ENCODE measurements around the gene NLGN4Y. TPM values are rescaled to one million over a fixed set of nuclear protein-coding genes. Genes with fewer than 3 reads are reported as not detected.
A peak's percentile ranks its signal among the peaks of the same experiment; 100 is the strongest.

The NLGN4Y gene
- polyA plus RNA-seq (2013, experiment 1 of 2): 13.3 TPM
- 13.4 TPM for polyA plus RNA-seq (2013, experiment 2 of 2)

DNA sequence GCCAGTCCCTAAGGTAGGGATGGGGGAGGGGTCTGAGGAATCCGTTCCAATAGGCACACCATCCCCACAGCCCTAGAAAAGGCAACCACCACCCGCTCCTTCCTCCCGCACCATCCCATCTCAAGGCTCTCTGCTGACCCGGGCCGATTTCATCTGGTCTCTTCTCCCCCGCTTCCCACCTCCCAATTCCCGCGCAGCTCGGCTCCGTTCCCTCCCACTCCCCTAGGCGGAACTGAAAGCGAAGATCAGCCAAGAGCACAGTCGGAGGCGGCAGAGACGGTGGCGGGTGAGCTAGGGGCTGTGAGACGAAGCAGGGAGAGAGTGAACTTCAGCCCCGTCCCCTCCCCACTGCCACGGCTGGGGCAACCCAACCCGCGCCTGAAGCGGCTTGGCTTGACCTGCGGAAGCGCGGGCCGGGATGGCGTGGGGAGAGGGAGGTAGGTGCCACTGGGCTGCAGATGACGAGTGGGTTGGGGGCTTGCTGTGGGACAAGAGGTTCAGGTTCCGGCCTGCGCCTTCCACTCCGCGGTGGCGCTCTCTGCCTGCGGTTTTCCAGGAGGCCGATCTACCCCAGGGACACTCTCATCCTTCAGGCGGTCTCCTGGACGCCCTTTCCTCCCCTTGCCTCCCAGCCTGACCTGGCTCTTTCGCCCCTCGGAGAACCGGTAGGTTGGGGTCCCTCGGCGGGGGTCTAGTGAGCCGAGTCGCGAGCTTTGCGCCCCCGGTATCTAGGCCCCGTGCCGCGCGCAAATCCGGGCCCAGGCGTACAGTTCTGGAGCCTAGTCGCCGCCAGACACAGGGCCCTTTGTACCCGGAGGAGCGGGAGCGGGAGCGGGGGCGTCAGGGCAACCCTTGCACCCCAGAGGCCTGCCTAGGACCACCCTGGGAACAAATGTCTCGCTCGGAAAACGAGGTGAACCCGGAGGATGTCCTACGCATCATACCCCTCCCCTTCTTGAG, at the start of gene NLGN4Y:
NLGN4Y (plus strand) TSS at position 258 of the 960 bp plus-strand sequence. CDS start 97,591 bp downstream, outside the sequence.
- Histone ChIP-seq H3K9me3 (replicated peaks in 1 of 2; ENCODE audit: control insufficient read depth in 2 of 2, insufficient read depth in 1 of 2, low read depth in 1 of 2, low read length in 2 of 2) (no peaks in the 10 kb centered on the region), H3K4ac (ENCODE audit: low read length) (peak within 1 kb of the TSS; percentile 66), H3K18ac (ENCODE audit: low read length) (peak within 1 kb of the TSS; percentile 92), H3K23ac (ENCODE audit: low read depth, low read length, poor library complexity) (no peak within 1 kb of the TSS), H2AK5ac (ENCODE audit: low read depth, low read length) (no peak within 1 kb of the TSS), H3K27ac (replicated peaks; ENCODE audit: low read length) (peak within 1 kb of the TSS; percentile 78), H3K27me3 (ENCODE audit: control insufficient read depth in 3 of 3, insufficient read depth in 3 of 3, low read depth in 1 of 3, low read length in 3 of 3) (no peaks in the 10 kb centered on the region), H3K36me3 (replicated peaks in 1 of 2; ENCODE audit: control insufficient read depth in 2 of 2, insufficient read depth in 2 of 2, low read length in 2 of 2) (no peaks in the 10 kb centered on the region), H4K91ac (ENCODE audit: low read depth, low read length, poor library complexity) (no peak within 1 kb of the TSS), H2BK12ac (ENCODE audit: low read length) (peak within 1 kb of the TSS; percentile 10), H3K9ac (ENCODE audit: low read depth, low read length, poor library complexity) (peak within 1 kb of the TSS; percentile 91), H3K4me3 (ENCODE audit: low read length in 2 of 2) (peak within 1 kb of the TSS in 1 of 2 donors; percentile 94), H3K4me2 (ENCODE audit: insufficient read depth, low read length, poor library complexity, severe bottlenecking) (peak within 1 kb of the TSS; percentile 57), H4K8ac (ENCODE audit: low read depth, low read length) (peak within 1 kb of the TSS; percentile 17), H2AFZ (ENCODE audit: low read length) (no peak within 1 kb of the TSS), H2BK120ac (ENCODE audit: low read depth, low read length) (no peak within 1 kb of the TSS), H3K14ac (ENCODE audit: low read length) (peak within 1 kb of the TSS; percentile 8), H3K4me1 (ENCODE audit: control insufficient read depth in 2 of 2, insufficient read depth in 1 of 2, low read depth in 1 of 2, low read length in 2 of 2) (no peaks in the 10 kb centered on the region), H2BK5ac (ENCODE audit: low read length) (no peak within 1 kb of the TSS), H3K79me1 (ENCODE audit: low read depth, low read length) (peaks cover 5% of the 10 kb centered on the region), H2BK15ac (ENCODE audit: low read length) (no peak within 1 kb of the TSS)
- DNase-seq (ENCODE audit: low spot score): no peak
- no CpG with 5 or more reads among the region's 65 CpGs for WGBS, 2 donors (ENCODE audit: extremely low coverage in 2 of 2, insufficient read length in 2 of 2, insufficient replicate concordance in 1 of 2)

DNA sequence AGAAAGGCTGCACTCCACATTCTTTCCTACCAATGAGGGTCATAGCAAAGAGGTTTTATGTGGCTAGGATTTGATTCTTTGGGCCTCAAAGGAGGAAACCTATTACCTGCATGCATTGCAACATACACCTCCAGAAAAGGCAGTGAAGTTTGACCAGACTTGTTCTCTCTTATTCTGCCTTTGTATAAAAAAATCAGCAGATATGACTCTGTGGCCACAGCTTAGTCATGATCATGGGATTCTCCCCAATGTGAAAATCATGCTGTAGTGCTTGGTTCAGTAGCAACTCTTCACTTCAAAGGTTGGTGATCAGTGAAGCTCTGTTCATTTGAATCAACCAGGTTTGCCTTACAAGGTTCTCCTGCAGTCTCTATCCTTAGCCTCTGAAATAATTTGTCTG, 38.4 kb upstream of the NLGN4Y start:
- no peak overlapping the region for H2BK12ac ChIP-seq (ENCODE audit: low read length)
- no peak overlapping the region for H2AK5ac ChIP-seq (ENCODE audit: low read depth, low read length)
- no peak overlapping the region for H3K27ac ChIP-seq (replicated peaks; ENCODE audit: low read length)
- no peaks in the 10 kb centered on the region for H3K79me1 ChIP-seq (ENCODE audit: low read depth, low read length)
- H4K91ac ChIP-seq (ENCODE audit: low read depth, low read length, poor library complexity): no peak overlapping the region
- no peaks in the 10 kb centered on the region for H3K36me3 ChIP-seq (replicated peaks in 1 of 2; ENCODE audit: control insufficient read depth in 2 of 2, insufficient read depth in 2 of 2, low read length in 2 of 2)
- H3K4me1 ChIP-seq (ENCODE audit: control insufficient read depth in 2 of 2, insufficient read depth in 1 of 2, low read depth in 1 of 2, low read length in 2 of 2): no peaks in the 10 kb centered on the region
- H3K27me3 ChIP-seq (ENCODE audit: control insufficient read depth in 3 of 3, insufficient read depth in 3 of 3, low read depth in 1 of 3, low read length in 3 of 3): no peaks in the 10 kb centered on the region
- H3K14ac ChIP-seq (ENCODE audit: low read length): no peak overlapping the region
- no peak overlapping the region for H4K8ac ChIP-seq (ENCODE audit: low read depth, low read length)
- H3K9ac ChIP-seq (ENCODE audit: low read depth, low read length, poor library complexity): no peak overlapping the region
- H3K4me2 ChIP-seq (ENCODE audit: insufficient read depth, low read length, poor library complexity, severe bottlenecking): no peak overlapping the region
- H3K23ac ChIP-seq (ENCODE audit: low read depth, low read length, poor library complexity): no peak overlapping the region
- no peaks in the 10 kb centered on the region for H3K9me3 ChIP-seq (replicated peaks in 1 of 2; ENCODE audit: control insufficient read depth in 2 of 2, insufficient read depth in 1 of 2, low read depth in 1 of 2, low read length in 2 of 2)
- no peak overlapping the region for H3K4me3 ChIP-seq (ENCODE audit: low read length in 2 of 2)
- H2AFZ ChIP-seq (ENCODE audit: low read length): no peak overlapping the region
- H2BK120ac ChIP-seq (ENCODE audit: low read depth, low read length): no peak overlapping the region
- no peak for DNase-seq (ENCODE audit: low spot score)
- no peak overlapping the region for H2BK15ac ChIP-seq (ENCODE audit: low read length)
- no peak overlapping the region for H2BK5ac ChIP-seq (ENCODE audit: low read length)
- no peak overlapping the region for H3K18ac ChIP-seq (ENCODE audit: low read length)
- H3K4ac ChIP-seq (ENCODE audit: low read length): no peak overlapping the region

DNA sequence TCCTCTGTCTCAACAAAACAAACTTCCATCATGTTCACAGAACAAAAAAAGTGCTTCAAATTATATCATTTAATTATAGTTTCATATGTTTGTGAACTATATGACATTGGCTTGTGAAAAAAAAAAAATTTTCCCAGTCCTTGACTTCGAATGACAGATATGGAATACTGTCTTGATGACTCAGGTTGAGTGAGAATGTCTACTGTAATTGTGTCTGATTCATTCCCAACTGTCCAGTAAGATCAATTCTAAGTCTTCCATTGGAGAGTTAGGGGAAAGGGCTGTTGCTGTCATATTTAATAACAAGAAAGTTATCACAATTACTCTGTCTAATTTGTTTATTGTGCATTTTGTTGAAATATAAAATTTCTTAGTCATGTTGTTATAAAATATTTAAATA, 34.1 kb upstream of the NLGN4Y start:
- H3K14ac ChIP-seq (ENCODE audit: low read length): no peak overlapping the region
- H4K91ac ChIP-seq (ENCODE audit: low read depth, low read length, poor library complexity): no peak overlapping the region
- H2BK12ac ChIP-seq (ENCODE audit: low read length): no peak overlapping the region
- H3K9ac ChIP-seq (ENCODE audit: low read depth, low read length, poor library complexity): no peak overlapping the region
- H2BK15ac ChIP-seq (ENCODE audit: low read length): no peak overlapping the region
- no peak overlapping the region for H2AK5ac ChIP-seq (ENCODE audit: low read depth, low read length)
- H3K4me3 ChIP-seq (ENCODE audit: low read length in 2 of 2): no peak overlapping the region
- H3K4ac ChIP-seq (ENCODE audit: low read length): no peak overlapping the region
- no peak overlapping the region for H3K18ac ChIP-seq (ENCODE audit: low read length)
- no peaks in the 10 kb centered on the region for H3K36me3 ChIP-seq (replicated peaks in 1 of 2; ENCODE audit: control insufficient read depth in 2 of 2, insufficient read depth in 2 of 2, low read length in 2 of 2)
- no peak overlapping the region for H4K8ac ChIP-seq (ENCODE audit: low read depth, low read length)
- DNase-seq (ENCODE audit: low spot score): no peak
- no peak overlapping the region for H2BK5ac ChIP-seq (ENCODE audit: low read length)
- no CpG with 5 or more reads among the region's 1 CpG for WGBS, 2 donors (ENCODE audit: extremely low coverage in 2 of 2, insufficient read length in 2 of 2, insufficient replicate concordance in 1 of 2)
- no peak overlapping the region for H3K27ac ChIP-seq (replicated peaks; ENCODE audit: low read length)
- no peak overlapping the region for H2AFZ ChIP-seq (ENCODE audit: low read length)
- H3K79me1 ChIP-seq (ENCODE audit: low read depth, low read length): no peaks in the 10 kb centered on the region
- no peaks in the 10 kb centered on the region for H3K9me3 ChIP-seq (replicated peaks in 1 of 2; ENCODE audit: control insufficient read depth in 2 of 2, insufficient read depth in 1 of 2, low read depth in 1 of 2, low read length in 2 of 2)
- H3K23ac ChIP-seq (ENCODE audit: low read depth, low read length, poor library complexity): no peak overlapping the region
- no peaks in the 10 kb centered on the region for H3K4me1 ChIP-seq (ENCODE audit: control insufficient read depth in 2 of 2, insufficient read depth in 1 of 2, low read depth in 1 of 2, low read length in 2 of 2)
- no peak overlapping the region for H3K4me2 ChIP-seq (ENCODE audit: insufficient read depth, low read length, poor library complexity, severe bottlenecking)
- H3K27me3 ChIP-seq (ENCODE audit: control insufficient read depth in 3 of 3, insufficient read depth in 3 of 3, low read depth in 1 of 3, low read length in 3 of 3): no peaks in the 10 kb centered on the region
- H2BK120ac ChIP-seq (ENCODE audit: low read depth, low read length): no peak overlapping the region

- no peak overlapping the region for H4K8ac ChIP-seq (ENCODE audit: low read depth, low read length)
- H3K27me3 ChIP-seq (ENCODE audit: control insufficient read depth in 3 of 3, insufficient read depth in 3 of 3, low read depth in 1 of 3, low read length in 3 of 3): no peaks in the 10 kb centered on the region
- no peak overlapping the region for H2BK15ac ChIP-seq (ENCODE audit: low read length)
- no peak for DNase-seq (ENCODE audit: low spot score)
- H2AK5ac ChIP-seq (ENCODE audit: low read depth, low read length): no peak overlapping the region
- H3K4me3 ChIP-seq (ENCODE audit: low read length in 2 of 2): no peak overlapping the region
- no peaks in the 10 kb centered on the region for H3K4me1 ChIP-seq (ENCODE audit: control insufficient read depth in 2 of 2, insufficient read depth in 1 of 2, low read depth in 1 of 2, low read length in 2 of 2)
- no peak overlapping the region for H2BK5ac ChIP-seq (ENCODE audit: low read length)
- H3K36me3 ChIP-seq (replicated peaks in 1 of 2; ENCODE audit: control insufficient read depth in 2 of 2, insufficient read depth in 2 of 2, low read length in 2 of 2): no peaks in the 10 kb centered on the region
- H3K14ac ChIP-seq (ENCODE audit: low read length): no peak overlapping the region
- H2BK12ac ChIP-seq (ENCODE audit: low read length): no peak overlapping the region
- H4K91ac ChIP-seq (ENCODE audit: low read depth, low read length, poor library complexity): no peak overlapping the region
- H3K4ac ChIP-seq (ENCODE audit: low read length): no peak overlapping the region
- no peak overlapping the region for H3K9ac ChIP-seq (ENCODE audit: low read depth, low read length, poor library complexity)
- H3K4me2 ChIP-seq (ENCODE audit: insufficient read depth, low read length, poor library complexity, severe bottlenecking): no peak overlapping the region
- H2AFZ ChIP-seq (ENCODE audit: low read length): no peak overlapping the region
- no peaks in the 10 kb centered on the region for H3K79me1 ChIP-seq (ENCODE audit: low read depth, low read length)
- no CpG with 5 or more reads among the region's 2 CpGs for WGBS, 2 donors (ENCODE audit: extremely low coverage in 2 of 2, insufficient read length in 2 of 2, insufficient replicate concordance in 1 of 2)
- no peak overlapping the region for H3K23ac ChIP-seq (ENCODE audit: low read depth, low read length, poor library complexity)
- H3K27ac ChIP-seq (replicated peaks; ENCODE audit: low read length): no peak overlapping the region
- H3K9me3 ChIP-seq (replicated peaks in 1 of 2; ENCODE audit: control insufficient read depth in 2 of 2, insufficient read depth in 1 of 2, low read depth in 1 of 2, low read length in 2 of 2): no peaks in the 10 kb centered on the region
- no peak overlapping the region for H2BK120ac ChIP-seq (ENCODE audit: low read depth, low read length)
- no peak overlapping the region for H3K18ac ChIP-seq (ENCODE audit: low read length)
Measured at GRCh38 chrY:14498071-14498470, 26.3 kb upstream of the NLGN4Y start.
